Gastroesophageal sphincter (tissue), 3 donors: ENCODE data around the gene OIT3.

ENCODE experiments used
- CTCF ChIP-seq, 4 experiments: fragments of 200-600 bp in 2 of 4; fragments of 450-650 bp in 2 of 4; sonication (generic) in 1 of 4; IDR thresholded peaks; one replicate each; pipeline ENCODE4 v1.5.1; 2017 to 2019; ENCODE audit warnings: antibody characterized with exemption in 4 of 4, mild to moderate bottlenecking in 2 of 4, moderate library complexity in 2 of 4
- EP300 ChIP-seq: sonication (generic); formaldehyde crosslinking; IDR thresholded peaks from one replicate; pipeline ENCODE4 v1.6.1; 2017; ENCODE audit warnings: antibody characterized with exemption, mild to moderate bottlenecking
- POLR2A ChIP-seq, 2 donors: fragments of 450-650 bp; IDR thresholded peaks; one replicate each; pipeline ENCODE4 v1.6.1; 2017; ENCODE audit warnings: antibody characterized with exemption in 2 of 2, mild to moderate bottlenecking in 2 of 2, moderate library complexity in 1 of 2
- POLR2AphosphoS5 ChIP-seq: sonication (generic); formaldehyde crosslinking; IDR thresholded peaks from one replicate; pipeline ENCODE4 v1.6.1; 2017; ENCODE audit warnings: antibody characterized with exemption

GRCh38 chr10:72956001-72956400 is 62.5 kb downstream of the OIT3 start:
- TF ChIP-seq CTCF (IDR thresholded peaks at IDR 0.05) (no peak), POLR2A (IDR thresholded peaks at IDR 0.05) (no peak), POLR2AphosphoS5 (no peak), EP300 (no peak)
